ENCODE data around the gene CHMP3.
"Not testable (repeated sequence)": the region's sequence is repeated elsewhere in the genome, so short reads cannot be mapped to it uniquely, and the experiment has no call there.

CHMP3 gene

DNA sequence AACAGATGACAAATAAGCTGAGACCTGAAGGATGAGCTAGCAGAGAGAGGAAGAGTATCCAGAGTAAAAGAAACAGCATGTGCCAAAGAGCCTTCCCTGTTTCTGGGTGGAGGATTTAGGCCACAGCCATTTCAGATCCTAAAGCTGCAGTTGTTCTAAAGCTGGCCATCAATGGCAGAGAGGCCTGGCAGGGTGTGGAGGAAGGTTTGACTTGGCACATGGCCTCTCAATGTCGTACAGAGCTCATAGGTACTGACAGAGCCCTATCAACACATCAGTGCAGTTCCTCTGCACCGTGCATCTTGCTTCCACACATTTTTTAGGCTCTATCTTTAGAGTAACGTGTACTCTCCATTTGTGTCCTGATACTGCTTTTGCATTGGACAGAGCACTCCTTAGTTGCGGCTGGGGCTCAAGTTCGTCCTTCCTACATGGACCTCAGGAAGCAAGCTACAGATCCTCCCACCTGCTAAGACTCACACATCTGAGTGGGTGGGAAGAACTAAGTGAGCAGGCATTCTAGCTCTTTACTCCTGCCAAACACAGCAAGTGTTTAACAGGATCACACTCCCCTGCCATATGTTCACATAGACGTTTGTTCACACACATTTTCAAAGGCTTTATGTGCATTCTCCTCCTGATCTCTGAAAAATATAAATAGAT lies 3.0 kb upstream of the CHMP3 start:
- no peak for DNase-seq (ENCODE audit: low read depth)
- no peak overlapping the region for H3K4me3 ChIP-seq (ENCODE audit: low read length)
- TF ChIP-seq CTCF (IDR thresholded peaks at IDR 0.05; ENCODE audit: insufficient read depth, low read depth, low read length, missing control alignments), result no peak

GRCh38 chr2:86563650-86564061 lies 413 bp upstream of the CHMP3 start:
- DNase-seq (ENCODE audit: low read depth), result no peak
- H3K4me3 ChIP-seq (ENCODE audit: low read length), result peak overlapping the region; percentile 87
- TF ChIP-seq CTCF (IDR thresholded peaks at IDR 0.05; ENCODE audit: insufficient read depth, low read depth, low read length, missing control alignments), result no peak

DNA sequence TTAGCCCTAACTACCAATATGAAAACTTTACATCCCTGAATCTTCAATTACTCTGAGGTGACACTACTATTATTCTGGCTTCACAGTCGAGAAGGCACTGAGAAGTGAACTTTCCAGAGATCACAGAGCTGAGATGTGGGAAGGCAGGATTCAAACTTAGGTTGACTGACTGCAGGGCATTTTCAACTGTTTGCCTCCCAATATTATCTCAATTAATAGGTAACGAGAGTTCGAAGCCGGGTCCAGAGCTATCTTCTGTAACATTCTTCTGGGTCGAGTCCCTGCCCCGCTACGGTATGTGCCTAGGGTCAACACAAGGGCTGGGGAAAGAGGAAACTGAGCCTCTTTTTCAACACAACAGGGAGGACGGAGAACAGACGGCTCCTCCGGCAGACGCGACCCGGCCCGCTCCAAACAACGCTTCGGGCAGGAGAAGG lies 740 bp downstream of the CHMP3 start:
- TF ChIP-seq CTCF (IDR thresholded peaks at IDR 0.05; ENCODE audit: insufficient read depth, low read depth, low read length, missing control alignments), result no peak
- H3K4me3 ChIP-seq (ENCODE audit: low read length), result peak overlapping the region; percentile 87
- no peak for DNase-seq (ENCODE audit: low read depth)

GRCh38 chr2:86557836-86558235 lies 5.4 kb downstream of the CHMP3 start:
- TF ChIP-seq CTCF (IDR thresholded peaks at IDR 0.05; ENCODE audit: insufficient read depth, low read depth, low read length, missing control alignments), result no peak
- DNase-seq (ENCODE audit: low read depth), result no peak
- no peak overlapping the region for H3K4me3 ChIP-seq (ENCODE audit: low read length)

- peak; percentile 11 for DNase-seq (ENCODE audit: low read depth)
- H3K4me3 ChIP-seq (ENCODE audit: low read length), result no peak overlapping the region
- TF ChIP-seq CTCF (IDR thresholded peaks at IDR 0.05; ENCODE audit: insufficient read depth, low read depth, low read length, missing control alignments), result no peak
Observed at GRCh38 chr2:86556508-86556907, 6.7 kb downstream of the CHMP3 start.

DNA sequence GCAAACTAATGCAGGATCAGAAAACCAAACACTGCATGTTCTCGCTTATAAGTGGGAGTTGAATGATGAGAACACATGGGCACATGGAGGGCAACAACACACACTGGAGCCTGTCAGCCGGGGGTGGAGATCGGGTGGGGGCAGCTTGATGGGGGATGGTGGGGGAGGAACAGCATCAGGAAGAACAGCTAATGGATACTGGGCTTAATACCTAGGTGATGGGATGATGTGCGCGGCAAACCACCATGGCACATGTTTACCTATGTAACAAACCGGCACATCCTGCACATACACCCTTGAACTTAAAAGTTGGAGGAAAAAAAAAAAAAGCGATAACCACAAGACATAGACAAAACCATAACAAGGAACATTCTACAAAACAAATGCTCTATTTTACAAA lies 10.4 kb downstream of the CHMP3 start:
- H3K4me3 ChIP-seq (ENCODE audit: low read length), result no peak overlapping the region
- DNase-seq (ENCODE audit: low read depth), result no peak
- TF ChIP-seq CTCF (IDR thresholded peaks at IDR 0.05; ENCODE audit: insufficient read depth, low read depth, low read length, missing control alignments), result no peak

- not testable (repeated sequence) for DNase-seq (ENCODE audit: low read depth); H3K4me3 ChIP-seq (ENCODE audit: low read length)
Observed at GRCh38 chr2:86549963-86550725, 13.1 kb downstream of the CHMP3 start.

DNA sequence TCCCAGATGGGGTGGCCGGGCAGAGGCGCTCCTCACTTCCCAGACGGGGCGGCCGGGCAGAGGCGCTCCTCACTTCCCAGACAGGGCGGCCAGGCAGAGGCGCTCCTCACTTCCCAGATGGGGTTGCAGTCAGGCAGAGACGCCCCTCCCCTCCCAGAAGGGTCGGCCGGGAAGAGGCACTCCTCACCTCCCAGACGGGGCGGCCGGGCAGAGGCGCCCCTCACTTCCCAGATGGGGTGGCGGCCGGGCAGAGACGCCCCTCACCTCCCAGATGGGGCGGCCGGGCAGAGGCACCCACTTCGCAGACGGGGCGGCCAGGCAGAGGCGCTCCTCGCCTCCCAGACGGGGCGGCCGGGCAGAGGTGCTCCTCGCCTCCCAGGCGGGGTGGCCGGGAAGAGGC lies 13.8 kb downstream of the CHMP3 start:
- H3K4me3 ChIP-seq (ENCODE audit: low read length), result not testable (repeated sequence)

DNA sequence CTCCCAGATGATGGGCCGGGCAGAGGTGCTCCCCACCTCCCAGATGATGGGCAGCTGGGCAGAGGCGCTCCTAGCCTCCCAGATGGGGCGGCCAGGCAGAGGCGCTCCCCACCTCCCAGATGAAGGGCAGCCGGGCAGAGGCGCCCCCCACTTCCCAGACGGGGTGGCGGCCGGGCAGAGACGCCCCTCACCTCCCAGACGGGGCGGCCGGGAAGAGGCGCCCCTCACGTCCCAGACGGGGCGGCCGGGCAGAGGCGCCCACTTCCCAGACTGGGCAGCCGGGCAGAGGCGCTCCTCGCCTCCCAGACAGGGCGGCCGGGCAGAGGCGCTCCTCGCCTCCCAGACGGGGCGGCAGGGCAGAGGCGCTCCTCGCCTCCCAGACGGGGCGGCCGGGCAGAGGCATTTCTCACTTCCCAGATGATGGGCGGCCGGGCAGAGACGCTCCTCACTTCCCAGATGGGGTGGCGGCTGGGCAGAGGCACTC lies 14.3 kb downstream of the CHMP3 start:
- H3K4me3 ChIP-seq (ENCODE audit: low read length); DNase-seq (ENCODE audit: low read depth): not testable (repeated sequence)

More for the DNA sequence above, 13.8 kb downstream of the CHMP3 start:
- not testable (repeated sequence) for DNase-seq (ENCODE audit: low read depth)

- not testable (repeated sequence) for DNase-seq (ENCODE audit: low read depth)
Observed at GRCh38 chr2:86548165-86548912, 14.9 kb downstream of the CHMP3 start.

More at GRCh38 chr2:86548165-86548912, 14.9 kb downstream of the CHMP3 start:
- H3K4me3 ChIP-seq (ENCODE audit: low read length), result not testable (repeated sequence)

All from epithelial cell of esophagus (primary cell).